IPS DF 19.7 (cell line): ENCODE data around the gene TRIM40.
"Not testable (repeated sequence)": the region's sequence is repeated elsewhere in the genome, so short reads cannot be mapped to it uniquely, and the experiment has no call there.

Source experiments
- DNase-seq: peaks from one replicate; pipeline ENCODE4 v3.0.0-alpha.2; 2013; ENCODE audit warnings: low read depth, low spot score

The TRIM40 gene

DNA sequence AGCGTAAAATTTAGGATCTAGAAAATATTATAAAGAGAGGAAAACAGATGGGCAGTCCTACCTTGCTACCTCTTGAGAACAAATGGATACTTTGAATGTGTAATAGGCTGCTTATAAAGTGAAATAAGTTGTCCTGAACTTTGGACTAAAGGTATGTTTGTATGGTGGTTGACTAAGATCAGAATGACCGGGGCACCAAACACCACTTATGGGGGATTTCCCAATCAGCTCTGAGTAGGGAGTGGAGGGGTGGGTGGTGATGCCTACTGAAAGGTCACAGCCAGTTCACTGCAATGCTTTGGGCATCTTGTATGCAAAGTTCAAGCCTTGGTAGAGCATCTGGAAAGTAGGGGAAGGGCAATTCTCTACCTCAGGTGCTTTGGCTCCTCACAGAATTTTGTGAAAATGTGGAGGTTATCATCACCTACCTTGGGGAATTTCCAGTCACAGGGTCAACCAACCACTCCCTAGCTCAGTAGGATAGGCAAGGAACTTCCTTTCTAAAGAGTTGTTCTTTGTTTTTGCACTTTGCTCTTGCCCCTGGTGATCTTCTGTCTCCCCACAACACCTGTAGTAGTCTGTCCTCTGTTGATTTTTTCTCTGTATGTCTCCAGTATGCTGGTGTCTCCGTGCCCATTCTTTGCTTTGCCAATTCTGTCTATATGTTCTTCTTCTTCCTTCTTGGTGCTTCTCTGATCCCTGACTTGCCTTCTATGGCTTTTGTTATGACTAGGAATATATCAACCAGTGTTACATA, 22.8 kb upstream of the TRIM40 start, which contains the start of gene TRIM31:
TSS of gene TRIM31 (minus strand) at position 88 of the 757 bp plus-strand sequence. CDS start 285 bp downstream, outside the sequence.
- no peak for DNase-seq

DNA sequence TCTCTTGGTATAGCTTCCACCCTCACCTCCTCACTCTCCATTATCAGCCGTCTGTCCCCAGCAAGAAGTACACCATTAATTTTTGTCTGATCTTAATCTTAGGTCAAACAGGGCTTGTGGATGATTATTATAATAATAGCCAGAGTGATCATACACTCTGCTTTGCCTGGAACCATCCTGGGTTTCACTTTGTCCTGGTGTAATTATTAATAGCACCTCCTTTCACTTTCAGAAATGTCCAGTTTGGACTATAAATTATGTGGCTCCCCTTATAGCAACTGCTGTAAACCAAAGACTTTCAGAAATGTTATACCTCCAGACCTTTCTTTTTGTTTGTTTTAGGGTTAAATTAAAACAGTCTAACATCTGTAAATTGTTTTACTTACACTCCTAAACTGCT, 22.1 kb upstream of the TRIM40 start:
- DNase-seq, result no peak

DNA sequence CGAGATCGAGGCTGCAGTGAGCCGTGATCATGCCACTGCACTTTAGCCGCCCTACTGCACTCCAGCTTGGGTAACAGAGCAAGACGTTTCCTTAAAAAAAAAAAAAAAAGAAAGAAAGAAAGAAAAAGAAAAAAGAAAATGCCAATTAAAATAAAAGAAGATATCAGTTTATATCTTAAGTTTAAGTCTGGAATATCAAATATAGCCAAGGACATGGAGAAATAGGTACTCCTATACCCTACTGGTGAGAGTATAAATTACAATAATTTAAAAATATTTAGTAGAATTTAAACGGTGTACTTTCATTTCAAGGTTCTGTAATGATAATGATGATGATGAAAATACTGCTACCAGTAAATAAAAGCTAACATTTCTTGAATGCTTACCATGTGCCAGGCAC, 19.2 kb upstream of the TRIM40 start:
- no peak for DNase-seq

DNA sequence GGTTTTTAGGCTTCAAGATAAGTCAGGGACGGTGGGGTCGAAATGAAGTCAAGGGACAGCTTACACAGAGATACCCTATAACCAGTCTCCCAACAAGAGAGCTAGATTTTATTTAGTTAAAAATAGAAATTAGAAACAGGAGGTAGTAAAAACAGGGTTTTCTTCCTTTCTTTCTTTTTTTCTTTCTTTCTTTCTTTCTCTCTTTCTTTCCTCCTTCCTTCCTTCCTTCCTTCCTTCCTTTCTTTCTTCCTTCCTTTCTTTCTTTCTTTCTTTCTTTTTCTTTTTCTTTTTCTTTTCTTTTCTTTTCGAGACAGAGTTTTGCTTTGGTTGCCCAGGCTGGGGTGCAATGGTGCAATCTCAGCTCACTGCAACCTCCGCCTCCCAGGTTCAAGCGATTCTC, 17.2 kb upstream of the TRIM40 start:
- not testable (repeated sequence) for DNase-seq

DNA sequence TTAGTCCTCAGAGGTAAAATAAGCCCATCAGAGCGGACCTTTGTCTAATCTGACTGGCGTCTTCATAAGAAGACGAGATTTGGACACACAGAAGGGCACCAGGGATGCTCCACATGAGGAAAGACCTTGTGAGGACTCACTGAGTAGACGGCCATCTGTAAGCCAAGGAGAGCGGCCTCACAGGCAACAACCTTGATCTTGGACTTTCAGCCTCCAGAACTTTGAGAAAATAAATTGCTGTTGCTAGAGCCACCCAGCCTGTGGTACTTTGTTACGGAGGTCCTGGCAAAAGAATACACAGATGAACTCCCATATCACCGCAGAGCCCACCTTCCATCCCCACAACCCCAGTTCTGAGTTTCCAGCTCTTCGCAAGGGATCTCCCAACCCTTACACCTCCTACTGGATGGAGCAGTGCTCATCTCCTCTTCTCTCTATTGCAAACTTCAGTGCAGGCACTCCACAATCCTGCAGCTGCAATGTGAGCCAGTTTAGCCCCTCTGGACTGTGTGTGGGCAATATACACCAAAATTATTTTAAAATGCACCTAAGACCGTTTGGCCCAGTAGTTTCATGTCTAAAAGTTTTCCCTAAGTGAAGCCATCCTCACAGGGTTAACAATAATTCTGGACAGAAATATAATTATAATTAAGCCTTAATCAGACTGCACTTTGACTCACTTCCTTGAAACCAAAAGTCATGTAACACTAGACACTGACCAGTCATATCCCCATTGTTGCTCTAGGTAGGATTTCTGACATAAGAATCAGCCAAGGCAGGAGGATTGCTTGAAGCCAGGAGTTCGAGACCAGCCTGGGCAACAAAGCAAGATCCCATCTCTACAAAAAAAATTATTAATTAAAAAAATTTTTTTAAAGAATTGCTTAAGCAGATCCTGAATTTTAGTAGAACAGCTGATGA, 14.2 kb upstream of the TRIM40 start:
- DNase-seq, result no peak

DNA sequence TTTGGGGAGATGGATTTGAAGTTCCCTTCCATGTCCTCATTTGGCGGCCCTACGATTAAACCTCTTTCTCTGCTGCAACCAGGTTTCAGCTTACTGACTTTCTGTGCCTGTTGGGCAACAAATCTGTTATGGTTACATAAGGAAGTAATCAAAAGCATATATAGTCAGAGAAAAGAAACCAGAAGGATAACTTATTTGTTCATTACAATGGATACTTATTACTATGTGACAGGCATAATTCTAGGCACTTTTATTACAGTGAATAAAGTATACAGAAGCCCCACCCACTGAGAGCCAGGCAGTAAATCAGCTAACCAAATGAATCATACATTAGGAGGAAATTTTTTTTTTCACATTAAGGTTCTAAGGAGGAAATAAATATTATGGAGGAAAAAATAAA, 13.4 kb upstream of the TRIM40 start:
- DNase-seq, result no peak

DNA sequence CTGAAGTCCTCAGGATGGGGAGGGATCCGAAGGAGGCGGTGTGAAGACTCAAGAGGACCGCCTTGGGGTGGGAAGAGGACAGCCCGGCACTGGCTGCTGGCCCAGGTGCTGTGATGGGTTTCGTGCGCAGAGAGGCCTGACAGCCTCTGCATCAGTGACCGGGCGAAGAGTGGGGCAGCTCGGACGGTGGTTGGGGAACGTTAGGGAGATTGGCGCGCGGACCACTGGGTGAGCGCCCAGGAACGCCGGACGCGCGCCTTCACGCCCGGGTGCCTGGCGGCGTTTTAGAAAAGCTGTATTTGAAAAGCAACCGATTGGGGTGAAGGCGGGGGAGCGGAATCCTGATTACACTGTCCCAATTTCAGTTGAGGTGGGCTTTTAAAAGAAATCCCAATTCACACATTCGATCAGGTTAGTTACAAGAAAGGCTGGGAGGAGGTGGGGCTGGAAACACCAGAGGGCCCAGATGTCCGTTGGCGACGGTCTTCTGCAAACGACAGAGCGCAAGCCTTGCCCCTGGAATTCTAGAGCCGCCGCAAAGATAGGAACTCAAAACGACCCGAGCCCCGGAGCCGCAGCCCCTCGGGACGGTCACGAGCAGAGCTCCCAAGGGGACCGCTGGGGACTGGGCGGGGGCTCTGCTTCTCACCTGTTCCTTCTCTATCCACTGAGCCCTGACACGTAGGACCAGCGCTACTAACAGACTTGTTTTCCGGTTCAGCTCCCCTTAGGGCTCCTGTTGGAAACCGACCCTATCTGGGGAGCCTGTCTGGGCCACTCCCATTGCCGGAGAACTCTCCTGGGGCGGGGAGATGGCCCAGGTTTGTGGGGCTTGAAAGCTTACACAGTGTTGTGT, 8.5 kb upstream of the TRIM40 start:
- no peak for DNase-seq

DNA sequence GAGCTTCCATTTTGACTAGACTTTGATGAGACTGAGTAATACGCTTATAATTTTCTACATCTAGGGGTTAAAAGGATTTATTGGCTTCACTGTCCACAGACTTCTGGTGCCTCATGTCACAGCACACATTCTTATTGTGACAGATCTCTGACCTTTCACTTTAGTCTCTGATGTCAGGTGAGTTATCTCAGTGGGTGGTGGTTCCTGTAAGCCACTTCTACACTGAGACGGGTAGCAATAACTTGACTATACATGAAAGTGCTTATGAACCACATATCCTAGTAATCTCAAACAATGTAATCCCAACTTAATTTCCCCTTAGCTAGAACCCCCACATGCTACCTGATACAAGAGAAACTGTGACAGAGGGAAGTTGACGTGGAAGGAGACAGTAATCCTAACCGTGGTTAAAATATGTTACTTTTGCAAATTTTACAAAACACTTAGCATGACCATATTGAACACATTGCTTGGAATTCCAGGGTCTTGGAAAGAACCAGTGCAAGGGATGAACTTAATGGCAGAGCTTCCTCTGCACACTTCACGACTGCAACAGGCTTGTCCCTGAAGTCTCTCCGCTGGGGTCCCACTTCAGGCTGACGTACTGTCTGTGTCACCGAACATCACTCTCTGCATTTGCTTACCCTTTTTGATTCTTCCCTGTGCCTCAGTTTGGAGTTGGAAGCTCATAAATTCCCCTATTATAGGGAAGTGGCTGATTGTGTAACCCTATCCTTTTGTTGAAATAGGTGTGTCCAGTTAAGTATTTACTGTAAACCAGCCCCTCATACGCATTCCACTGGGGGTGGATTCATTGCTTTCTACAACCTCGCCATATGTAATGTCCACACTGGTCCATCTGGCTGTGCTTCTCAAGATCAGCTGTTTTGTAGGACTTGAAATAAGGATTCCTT, 6.4 kb upstream of the TRIM40 start:
- no peak for DNase-seq

DNA sequence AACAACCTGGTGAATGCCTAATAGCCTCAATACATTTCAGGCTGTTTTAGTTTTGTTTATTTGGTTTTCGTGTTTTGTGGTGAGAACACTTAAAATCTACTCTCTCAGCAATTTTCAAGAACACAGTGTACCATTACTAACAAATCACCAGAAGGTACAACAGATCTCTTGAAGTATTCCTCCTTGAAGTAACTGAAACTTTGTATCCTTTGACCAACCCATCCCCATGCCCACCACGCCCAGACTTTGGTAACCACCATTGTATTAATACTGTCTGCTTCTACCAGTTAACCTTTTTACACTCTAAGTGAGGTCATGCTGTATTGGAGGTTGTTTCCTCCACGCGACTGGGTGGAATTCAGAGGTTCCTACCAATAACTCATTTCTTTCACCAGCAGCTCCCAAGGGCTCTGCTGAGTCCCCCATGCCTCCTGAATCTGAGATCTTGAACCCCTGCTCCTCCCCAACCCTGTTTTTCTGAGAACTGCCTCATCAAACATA, 5.7 kb upstream of the TRIM40 start:
- DNase-seq, result no peak

DNA sequence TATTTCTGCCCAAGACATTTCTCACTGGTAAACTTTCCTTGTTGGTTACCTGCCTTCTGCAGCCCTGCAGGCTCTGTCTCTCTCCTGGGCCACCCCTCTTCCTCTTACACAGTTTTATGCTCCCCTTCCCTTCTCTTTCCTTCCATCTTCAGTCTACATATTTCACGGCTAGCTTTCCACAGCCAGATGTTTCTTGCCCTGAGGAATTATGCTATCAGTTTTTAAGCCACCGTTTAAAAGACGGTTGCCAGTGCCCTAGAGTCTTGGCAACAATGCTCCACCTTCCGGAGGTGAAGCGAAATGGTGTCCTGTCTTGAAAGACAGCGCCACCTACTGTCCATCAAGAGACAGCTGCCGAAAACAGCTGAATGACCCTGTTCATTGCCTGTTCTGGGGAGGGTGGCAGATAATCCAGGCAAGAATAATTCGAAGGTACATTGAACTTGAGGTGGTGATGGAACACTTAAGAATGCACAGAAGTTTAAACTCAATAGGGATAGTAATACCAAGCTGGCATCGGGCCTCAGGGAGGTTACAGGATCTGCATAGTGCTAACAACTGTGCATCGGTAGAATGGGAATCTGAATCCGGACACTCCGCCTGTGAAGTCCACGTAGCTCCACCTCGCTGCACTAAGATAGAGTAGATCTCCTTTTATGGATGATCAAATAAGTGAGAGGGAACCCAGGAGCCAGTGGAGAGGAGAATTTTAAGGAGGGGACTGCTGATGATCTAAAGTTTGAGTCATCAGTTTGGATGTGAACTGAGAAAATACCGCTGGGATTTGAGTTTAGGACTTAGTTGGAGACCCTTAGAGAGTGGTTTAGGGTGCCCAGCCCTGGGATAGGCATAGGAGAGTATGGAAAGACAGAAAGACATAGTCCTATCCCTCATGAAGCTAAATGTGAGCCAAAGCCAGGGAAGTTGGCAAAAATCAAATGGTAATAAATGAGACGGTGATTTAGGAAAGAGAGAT, 4.8 kb upstream of the TRIM40 start:
- peak; percentile 63 for DNase-seq

DNA sequence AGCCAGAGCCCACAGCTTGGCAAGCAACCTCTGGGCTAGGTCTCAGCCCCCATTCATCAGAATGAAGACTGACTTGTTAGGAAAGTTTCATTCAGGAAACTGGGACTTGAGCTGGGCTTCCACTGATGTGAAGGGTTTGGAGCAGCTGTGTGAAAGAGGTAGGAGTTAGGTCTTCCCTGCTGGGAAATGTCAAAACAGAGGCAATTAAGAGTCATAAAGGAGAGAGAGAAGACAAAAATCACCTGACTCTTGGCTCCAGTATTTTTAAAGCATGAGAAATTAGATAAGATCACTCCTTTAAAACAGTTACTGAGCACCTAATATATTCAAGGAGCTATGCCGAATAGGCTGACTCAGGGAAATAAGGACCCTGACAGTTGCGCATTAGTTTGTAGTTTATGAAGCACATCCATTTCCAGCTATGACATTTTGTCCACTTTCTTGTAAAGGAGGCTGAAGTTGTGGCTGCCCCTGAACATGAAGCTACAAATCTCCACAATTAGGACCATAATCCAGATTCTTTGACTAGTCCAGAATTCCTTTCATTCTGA, 3.9 kb upstream of the TRIM40 start:
- DNase-seq, result no peak

DNA sequence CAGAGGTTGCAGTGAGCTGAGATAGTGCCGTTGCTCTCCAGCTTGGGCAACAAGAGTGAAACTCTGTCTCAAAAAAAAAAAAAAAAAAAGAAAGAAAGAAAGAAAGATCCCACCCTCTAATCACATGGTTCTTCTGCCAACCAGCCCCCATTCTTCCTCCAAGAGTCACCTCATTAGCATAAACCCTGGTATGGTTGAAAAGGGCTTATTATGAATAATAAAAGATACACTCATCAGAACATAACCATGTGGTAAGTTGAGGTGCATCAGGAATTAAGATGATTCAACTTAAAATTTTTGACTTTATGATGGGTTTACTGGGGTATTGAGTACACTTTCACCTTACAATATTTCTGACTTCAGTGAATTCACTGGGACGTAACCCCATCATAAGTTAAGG, 793 bp upstream of the TRIM40 start:
- no peak for DNase-seq

DNA sequence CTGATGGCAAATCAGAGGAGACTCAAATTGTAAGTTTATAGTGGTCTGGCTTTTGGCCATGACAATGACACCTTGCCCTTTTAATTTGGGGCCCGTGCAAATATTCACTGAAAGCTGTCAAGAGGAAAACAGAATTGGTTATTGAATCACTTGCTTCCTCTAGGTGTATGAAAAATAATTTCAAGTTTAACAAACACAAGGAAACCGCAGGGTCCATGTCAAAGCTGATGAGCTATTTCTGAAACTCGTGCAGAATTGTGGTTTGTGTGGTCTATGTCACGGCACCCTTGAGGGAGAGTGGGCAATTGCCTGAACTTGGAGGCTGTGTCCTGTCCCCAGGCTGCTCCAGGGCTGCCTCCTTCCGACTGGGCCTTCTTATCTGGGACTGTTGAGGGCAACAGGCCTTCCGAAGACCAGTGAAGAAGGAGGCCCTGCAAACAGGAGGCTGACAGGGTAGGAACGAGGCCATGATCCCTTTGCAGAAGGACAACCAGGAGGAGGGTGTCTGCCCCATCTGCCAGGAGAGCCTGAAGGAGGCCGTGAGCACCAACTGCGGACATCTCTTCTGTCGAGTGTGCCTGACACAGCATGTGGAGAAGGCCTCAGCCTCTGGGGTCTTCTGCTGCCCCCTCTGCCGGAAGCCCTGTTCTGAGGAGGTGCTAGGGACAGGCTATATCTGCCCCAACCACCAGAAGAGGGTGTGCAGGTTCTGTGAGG, 788 bp downstream of the TRIM40 start:
- no peak for DNase-seq

DNA sequence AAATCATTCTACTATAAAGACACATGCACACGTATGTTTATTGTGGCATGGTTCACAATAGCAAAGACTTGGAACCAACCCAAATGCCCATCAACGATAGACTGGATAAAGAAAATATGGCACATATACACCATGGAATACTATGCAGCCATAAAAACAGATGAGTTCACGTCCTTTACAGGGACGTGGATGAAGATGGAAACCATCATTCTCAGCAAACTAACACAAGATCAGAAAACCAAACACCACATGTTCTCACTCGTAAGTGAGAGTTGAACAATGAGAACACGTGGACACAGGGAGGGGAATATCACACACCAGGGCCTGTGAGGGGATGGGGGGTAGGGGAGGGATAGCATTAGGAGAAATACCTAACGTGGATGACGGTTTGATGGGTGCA, 4.3 kb downstream of the TRIM40 start:
- not testable (repeated sequence) for DNase-seq

DNA sequence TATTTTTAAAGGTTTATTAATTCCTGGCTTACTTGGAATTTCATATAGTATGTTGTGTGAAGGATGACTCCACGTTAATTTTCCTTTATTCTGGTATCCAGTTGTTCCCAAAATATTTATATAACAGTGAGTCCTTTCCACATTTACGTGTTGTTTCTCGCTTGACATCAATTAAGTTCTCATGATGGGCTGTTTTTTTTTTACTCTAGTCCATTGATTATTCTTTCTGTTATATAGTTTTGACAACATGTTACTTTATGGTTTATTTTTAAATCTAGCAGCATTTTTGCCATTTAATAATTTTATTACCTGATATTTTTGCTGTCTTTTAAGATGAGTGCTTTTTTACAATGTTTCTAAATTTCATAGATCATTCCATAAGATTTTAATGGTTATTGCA, 6.7 kb downstream of the TRIM40 start:
- DNase-seq, result no peak

DNA sequence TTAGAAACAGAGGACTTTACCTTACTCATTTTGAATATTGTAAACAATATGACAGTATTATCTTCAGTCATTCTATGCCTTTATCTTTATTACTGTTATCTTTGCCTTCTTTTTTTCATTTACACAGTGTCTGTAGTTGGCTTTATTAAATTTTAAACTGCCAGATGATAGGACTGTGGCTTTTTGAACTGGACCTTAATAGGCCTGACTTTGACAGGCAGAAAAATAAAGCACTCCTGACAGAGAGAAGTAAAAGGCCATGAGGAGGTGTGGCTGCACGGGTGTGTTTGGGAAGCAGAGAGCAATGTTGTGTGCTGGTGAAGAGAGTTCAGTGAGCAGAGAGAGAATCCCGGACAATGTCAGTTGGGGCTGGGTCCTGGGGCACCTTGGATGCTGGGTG, 7.8 kb downstream of the TRIM40 start:
- DNase-seq, result no peak

DNA sequence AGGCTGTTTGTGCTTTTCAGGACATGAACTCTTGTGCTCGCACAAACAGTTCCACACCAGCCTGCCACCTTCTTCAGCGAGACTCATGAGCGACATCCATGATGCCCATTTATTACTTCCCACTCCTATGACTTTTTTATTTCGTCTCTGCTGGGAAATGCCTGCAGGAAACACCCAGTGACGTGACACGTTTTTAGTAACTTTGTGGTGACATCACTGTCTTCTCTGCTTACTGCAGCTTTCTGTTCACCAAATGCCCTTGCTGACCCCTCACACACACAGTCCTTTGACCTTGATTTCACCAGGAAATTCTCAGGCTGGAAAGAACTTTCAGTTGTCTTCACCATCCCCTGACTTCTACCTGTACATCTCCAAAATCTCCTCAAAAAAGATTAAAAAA, 8.9 kb downstream of the TRIM40 start:
- no peak for DNase-seq

DNA sequence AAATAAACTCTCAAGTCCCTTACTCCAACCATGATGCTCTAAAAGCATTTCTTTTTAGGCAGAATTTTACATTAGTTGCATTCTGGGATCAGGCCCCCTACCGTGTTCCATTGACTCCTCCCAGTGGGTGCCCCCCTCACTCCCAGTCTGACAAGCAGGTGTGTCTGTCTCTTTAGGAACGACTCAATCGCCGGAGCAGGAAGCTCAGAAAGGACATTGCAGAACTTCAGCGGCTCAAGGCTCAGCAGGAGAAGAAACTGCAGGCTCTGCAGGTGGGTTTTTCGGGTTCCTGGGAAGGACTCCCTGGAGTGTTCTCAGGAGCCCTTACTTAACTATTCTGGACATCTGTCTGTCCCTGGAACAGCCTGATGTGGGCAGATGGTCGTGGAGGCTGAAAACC, 9.9 kb downstream of the TRIM40 start:
- no peak for DNase-seq
